SK-N-MC (cell line): Measurements from ENCODE around the gene RUFY4.

Experiments used
- EZH2 ChIP-seq: fragments of 200-600 bp; sonication (generic); IDR thresholded peaks from one replicate; pipeline ENCODE4 v1.6.1; 2017; ENCODE audit warnings: antibody characterized with exemption
- FOXP2 ChIP-seq: optimal IDR thresholded peaks from 2 replicates; pipeline ENCODE3; 2011; ENCODE audit warnings: mild to moderate bottlenecking, moderate library complexity; ENCODE audit not compliant: insufficient read depth; ENCODE audit errors: extremely low read length, control extremely low read depth
- POLR2AphosphoS5 ChIP-seq: IDR thresholded peaks from 2 replicates; pipeline ENCODE4 v1.6.1; 2012; ENCODE audit warnings: mild to moderate bottlenecking, low read depth, low read length, borderline replicate concordance

- no peak for TF ChIP-seq POLR2AphosphoS5
- TF ChIP-seq EZH2: no peak
- TF ChIP-seq FOXP2: no peak
These were observed 42.2 kb upstream of the RUFY4 start for GRCh38 chr2:218026676-218027425.
